ENCODE measurements around the gene CD22.
"Not testable (repeated sequence)": the region's sequence is repeated elsewhere in the genome, so short reads cannot be mapped to it uniquely, and the experiment has no call there.

DNA sequence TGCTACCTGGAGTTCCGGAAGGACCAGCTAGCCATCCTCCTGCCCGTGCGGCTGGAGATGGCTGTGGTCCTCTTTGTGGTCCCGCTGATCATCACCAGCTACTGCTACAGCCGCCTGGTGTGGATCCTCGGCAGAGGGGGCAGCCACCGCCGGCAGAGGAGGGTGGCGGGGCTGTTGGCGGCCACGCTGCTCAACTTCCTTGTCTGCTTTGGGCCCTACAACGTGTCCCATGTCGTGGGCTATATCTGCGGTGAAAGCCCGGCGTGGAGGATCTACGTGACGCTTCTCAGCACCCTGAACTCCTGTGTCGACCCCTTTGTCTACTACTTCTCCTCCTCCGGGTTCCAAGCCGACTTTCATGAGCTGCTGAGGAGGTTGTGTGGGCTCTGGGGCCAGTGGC lies 30.4 kb downstream of the CD22 start:
- not testable (repeated sequence) for TF ChIP-seq ZNF10 (tag by site-specific recombination; IDR thresholded peaks at IDR 0.05); CTCF (tag by site-specific recombination; IDR thresholded peaks at IDR 0.05); REST (tag by site-specific recombination; IDR thresholded peaks at IDR 0.05); KLF1 (tag by site-specific recombination; IDR thresholded peaks at IDR 0.05); ZNF704 (tag by site-specific recombination; IDR thresholded peaks at IDR 0.05); HOXA7 (CRISPR knock-in tag; IDR thresholded peaks at IDR 0.05; ENCODE audit: borderline replicate concordance); ZNF274 (IDR thresholded peaks at IDR 0.05; ENCODE audit: low read length); ZNF274 (tag by site-specific recombination; IDR thresholded peaks at IDR 0.05; ENCODE audit: borderline replicate concordance)
